ENCODE measurements around the gene GPLD1.
"Not testable (repeated sequence)": the region's sequence is repeated elsewhere in the genome, so short reads cannot be mapped to it uniquely, and the experiment has no call there.

GPLD1 gene

DNA sequence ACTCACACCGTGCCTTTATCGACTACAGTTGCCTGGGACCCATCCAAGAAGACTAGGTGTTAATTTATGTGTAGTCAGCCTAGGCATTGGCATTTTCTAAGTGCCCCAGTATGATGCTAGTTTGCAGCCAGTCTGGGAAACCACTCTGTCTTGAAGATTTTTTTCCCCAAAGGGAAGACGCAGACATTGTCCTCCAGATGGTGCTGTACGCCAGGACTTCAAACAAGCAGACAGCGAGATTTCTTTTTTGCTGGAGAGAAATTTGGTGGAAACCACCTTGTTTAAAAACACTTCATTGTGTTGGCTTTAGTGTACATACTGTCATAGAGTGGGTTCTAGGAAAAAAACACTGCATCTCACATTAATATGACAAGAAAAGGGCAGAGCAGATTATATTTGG, 35.4 kb upstream of the GPLD1 start:
- FAIRE-seq = no peak
- TF ChIP-seq CTCF (IDR thresholded peaks at IDR 0.05; ENCODE audit: insufficient read depth, missing control alignments) = peak; percentile 44
- no peak for DNase-seq (ENCODE audit: insufficient read length, low spot score)

- FAIRE-seq (no peak), DNase-seq (ENCODE audit: insufficient read length, low spot score) (no peak)
- TF ChIP-seq CTCF (IDR thresholded peaks at IDR 0.05; ENCODE audit: insufficient read depth, missing control alignments) = no peak
Measured at GRCh38 chr6:24524329-24524728, 35.0 kb upstream of the GPLD1 start.

- DNase-seq (ENCODE audit: insufficient read length, low spot score) (no peak), FAIRE-seq (no peak)
- TF ChIP-seq CTCF (IDR thresholded peaks at IDR 0.05; ENCODE audit: insufficient read depth, missing control alignments) = no peak
Measured at GRCh38 chr6:24522228-24523176, 33.1 kb upstream of the GPLD1 start.

GRCh38 chr6:24520929-24521546, 31.7 kb upstream of the GPLD1 start:
- DNase-seq (ENCODE audit: insufficient read length, low spot score) = no peak
- peak; percentile 58 for TF ChIP-seq CTCF (IDR thresholded peaks at IDR 0.05; ENCODE audit: insufficient read depth, missing control alignments)
- no peak for FAIRE-seq

DNA sequence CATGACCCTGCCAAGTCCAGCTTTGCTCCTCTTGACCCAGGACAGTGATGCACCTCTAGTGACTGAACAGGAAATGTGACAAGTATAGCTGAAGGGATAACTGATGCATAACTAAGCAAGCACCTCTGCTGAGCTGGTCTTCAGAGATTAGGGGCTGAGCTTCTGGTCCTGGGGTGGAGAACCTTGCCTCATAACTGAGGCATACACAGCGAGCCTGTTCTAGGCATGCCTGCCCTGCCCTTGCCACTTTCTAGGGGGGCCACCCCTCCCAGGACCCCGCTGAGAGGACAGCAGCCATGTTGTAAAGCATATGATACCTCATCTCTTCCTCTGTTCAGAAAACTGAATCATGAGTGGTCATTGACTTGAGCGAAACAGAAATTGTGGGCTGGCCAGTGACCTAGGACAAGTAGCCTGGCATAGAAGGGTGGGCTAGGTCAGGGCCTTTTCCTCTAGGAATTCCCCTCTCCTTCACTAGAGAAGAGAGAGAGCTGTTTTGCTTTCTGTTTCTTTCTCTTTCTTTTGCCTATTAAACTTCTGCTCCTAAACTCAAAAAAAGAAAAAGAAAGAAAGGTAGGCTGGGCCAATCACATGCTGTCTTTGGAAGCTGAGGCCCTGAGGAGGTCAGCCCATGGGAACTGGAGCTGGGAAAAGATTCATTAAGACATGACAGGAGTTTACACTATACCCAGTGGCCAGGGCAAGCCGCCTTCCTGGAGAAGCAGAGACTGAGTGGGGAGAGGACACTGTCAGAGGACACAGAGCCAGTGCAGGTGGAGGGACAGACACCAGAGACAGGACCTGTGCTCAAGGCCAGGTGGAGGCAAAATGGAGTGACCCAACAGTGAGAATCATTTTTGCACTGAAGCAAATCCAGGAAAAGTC, 28.5 kb upstream of the GPLD1 start:
- no peak for DNase-seq (ENCODE audit: insufficient read length, low spot score)
- no peak for TF ChIP-seq CTCF (IDR thresholded peaks at IDR 0.05; ENCODE audit: insufficient read depth, missing control alignments)
- no peak for FAIRE-seq

GRCh38 chr6:24513602-24514001, 24.2 kb upstream of the GPLD1 start:
- FAIRE-seq = no peak
- DNase-seq (ENCODE audit: insufficient read length, low spot score) = no peak
- TF ChIP-seq CTCF (IDR thresholded peaks at IDR 0.05; ENCODE audit: insufficient read depth, missing control alignments) = no peak

DNA sequence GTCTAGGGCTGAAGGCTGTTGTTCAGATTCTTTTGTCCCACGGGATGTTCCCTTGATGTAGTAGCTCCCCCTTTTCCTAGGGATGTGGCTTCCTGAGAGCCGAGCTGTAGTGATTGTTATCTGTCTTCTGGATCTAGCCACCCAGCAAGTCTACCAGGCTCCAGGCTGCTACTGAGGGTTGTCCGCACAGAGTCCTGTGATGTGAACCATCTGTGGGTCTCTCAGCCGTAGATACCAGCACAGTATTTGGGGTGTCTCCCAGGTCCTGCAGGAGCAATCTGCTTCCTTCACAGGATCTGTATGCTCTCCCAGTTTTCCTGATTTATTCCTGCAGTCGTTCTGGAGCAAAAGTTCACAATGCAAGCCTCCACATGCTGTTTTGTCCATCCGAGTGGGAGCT, 22.6 kb upstream of the GPLD1 start:
- not testable (repeated sequence) for FAIRE-seq; DNase-seq (ENCODE audit: insufficient read length, low spot score)
